Thymus (tissue), 11 donors: ENCODE data around the gene EPHA3. TPM values are rescaled to one million over a fixed set of nuclear protein-coding genes. Genes with fewer than 3 reads are reported as not detected.
"Not testable (repeated sequence)": the region's sequence is repeated elsewhere in the genome, so short reads cannot be mapped to it uniquely, and the experiment has no call there.

ENCODE experiments used
- DNase-seq, 9 donors: peaks; one replicate each; pipeline ENCODE4 v3.0.0-alpha.2; 2013; ENCODE audit warnings: low spot score in 9 of 9, low read depth in 6 of 9, missing footprints in 1 of 9
- H3K27ac ChIP-seq, 2 donors: one replicate each; pipeline ENCODE4 v1.5.1; 2013; ENCODE audit warnings: control low read depth in 1 of 2, low read depth in 1 of 2, low read length in 1 of 2, mild to moderate bottlenecking in 1 of 2, moderate library complexity in 1 of 2
- H3K27me3 ChIP-seq, 2 donors: one replicate each; pipeline ENCODE4 v1.5.1; 2013; ENCODE audit warnings: low read length in 1 of 2; ENCODE audit not compliant: control insufficient read depth in 2 of 2, insufficient read depth in 1 of 2
- H3K36me3 ChIP-seq, 2 donors: one replicate each; pipeline ENCODE4 v1.5.1; 2013; ENCODE audit warnings: low read length in 1 of 2, mild to moderate bottlenecking in 1 of 2, moderate library complexity in 1 of 2; ENCODE audit not compliant: control insufficient read depth in 2 of 2, insufficient read depth in 2 of 2
- H3K4me1 ChIP-seq, 2 donors: one replicate each; pipeline ENCODE4 v1.5.1; 2013; ENCODE audit warnings: low read length in 2 of 2; ENCODE audit not compliant: control insufficient read depth in 2 of 2, insufficient read depth in 2 of 2
- H3K4me3 ChIP-seq, 2 donors: one replicate each; pipeline ENCODE4 v1.5.1; 2013; ENCODE audit warnings: low read length in 2 of 2, control low read depth in 1 of 2, mild to moderate bottlenecking in 1 of 2
- H3K9me3 ChIP-seq, 2 donors: one replicate each; pipeline ENCODE4 v1.5.1; 2013; ENCODE audit warnings: low read length in 1 of 2, mild to moderate bottlenecking in 1 of 2; ENCODE audit not compliant: control insufficient read depth in 2 of 2, insufficient read depth in 1 of 2
- WGBS: extraction: QIAGEN DNeasy Blood & Tissue Kit; methylation state at CpG from one replicate; pipeline ENCODE4 v1.1.7; 2013; 5-methylcytosine and 5-hydroxymethylcytosine counted together
- polyA plus RNA-seq: library from polyadenylated mRNA; stranded (reverse); fragments of 200-250 nt; gene quantifications from one replicate; pipeline ENCODE4 v1.2.3, GENCODE V29; 2013
- total RNA-seq: library from RNA; stranded (reverse); fragments of 120-200 nt; gene quantifications from one replicate; pipeline ENCODE4 v1.2.4, GENCODE V29; 2013
- donor health status: healthy.

EPHA3 gene
- total and polyA plus RNA-seq, 2 donors = 0.73 to 1.9 TPM

GRCh38 chr3:89335693-89336092 lies 228.3 kb downstream of the EPHA3 start:
- H3K27me3 ChIP-seq = no peaks in the 10 kb centered on the region
- no peaks in the 10 kb centered on the region for H3K36me3 ChIP-seq
- H3K27ac ChIP-seq = no peak overlapping the region
- H3K9me3 ChIP-seq = peaks cover 0 to 3% of the 10 kb centered on the region in 2 donors
- no peaks in the 10 kb centered on the region for H3K4me1 ChIP-seq
- no peak overlapping the region for H3K4me3 ChIP-seq
- DNase-seq = no peak
- WGBS = 86% methylated on average over 2 of the region's 2 CpGs

GRCh38 chr3:89340408-89340807 lies 233.0 kb downstream of the EPHA3 start:
- Histone ChIP-seq H3K4me3 (no peak overlapping the region), H3K27me3 (no peaks in the 10 kb centered on the region), H3K9me3 (peaks cover 0 to 3% of the 10 kb centered on the region in 2 donors), H3K36me3 (no peaks in the 10 kb centered on the region), H3K4me1 (no peaks in the 10 kb centered on the region), H3K27ac (no peak overlapping the region)
- no peak for DNase-seq
- 90% methylated on average over 2 of the region's 2 CpGs for WGBS

GRCh38 chr3:89344076-89344475 lies 236.7 kb downstream of the EPHA3 start:
- H3K4me1 ChIP-seq = no peaks in the 10 kb centered on the region
- no peak for DNase-seq
- H3K36me3 ChIP-seq = no peaks in the 10 kb centered on the region
- H3K27me3 ChIP-seq = no peaks in the 10 kb centered on the region
- H3K9me3 ChIP-seq = peaks cover 0 to under 1% of the 10 kb centered on the region in 2 donors
- H3K4me3 ChIP-seq = no peak overlapping the region
- H3K27ac ChIP-seq = no peak overlapping the region

GRCh38 chr3:89350935-89351334 lies 243.5 kb downstream of the EPHA3 start:
- not testable (repeated sequence) for H3K4me3 ChIP-seq

GRCh38 chr3:89353465-89353864 lies 246.0 kb downstream of the EPHA3 start:
- H3K27me3 ChIP-seq = no peaks in the 10 kb centered on the region
- no peak overlapping the region for H3K4me3 ChIP-seq
- H3K4me1 ChIP-seq = no peaks in the 10 kb centered on the region
- H3K9me3 ChIP-seq = no peaks in the 10 kb centered on the region
- 94% methylated on average over 2 of the region's 2 CpGs for WGBS
- H3K27ac ChIP-seq = no peak overlapping the region
- DNase-seq = no peak
- no peaks in the 10 kb centered on the region for H3K36me3 ChIP-seq

More at GRCh38 chr3:89350935-89351334, 243.5 kb downstream of the EPHA3 start:
- WGBS = 88% methylated on average over 6 of the region's 12 CpGs
- H3K4me1 ChIP-seq, DNase-seq, H3K27ac ChIP-seq, H3K9me3 ChIP-seq, H3K27me3 ChIP-seq, H3K36me3 ChIP-seq: not testable (repeated sequence)

- no peaks in the 10 kb centered on the region for H3K9me3 ChIP-seq
- no peak overlapping the region for H3K27ac ChIP-seq
- H3K4me1 ChIP-seq = no peaks in the 10 kb centered on the region
- no peaks in the 10 kb centered on the region for H3K36me3 ChIP-seq
- no peak overlapping the region for H3K4me3 ChIP-seq
- H3K27me3 ChIP-seq = no peaks in the 10 kb centered on the region
- no peak for DNase-seq
These were observed 250.9 kb downstream of the EPHA3 start for GRCh38 chr3:89358281-89358680.

GRCh38 chr3:89360156-89360555 lies 252.7 kb downstream of the EPHA3 start:
- Histone ChIP-seq H3K4me1 (no peaks in the 10 kb centered on the region), H3K27ac (no peak overlapping the region), H3K4me3 (no peak overlapping the region), H3K9me3 (no peaks in the 10 kb centered on the region), H3K27me3 (no peaks in the 10 kb centered on the region), H3K36me3 (no peaks in the 10 kb centered on the region)
- 94% methylated on average over 1 of the region's 1 CpG for WGBS
- no peak for DNase-seq

GRCh38 chr3:89362496-89362895 lies 255.1 kb downstream of the EPHA3 start:
- H3K9me3 ChIP-seq = no peaks in the 10 kb centered on the region
- no peak for DNase-seq
- no peak overlapping the region for H3K4me3 ChIP-seq
- H3K36me3 ChIP-seq = no peaks in the 10 kb centered on the region
- no peaks in the 10 kb centered on the region for H3K4me1 ChIP-seq
- no peak overlapping the region for H3K27ac ChIP-seq
- 83% methylated on average over 1 of the region's 1 CpG for WGBS
- no peaks in the 10 kb centered on the region for H3K27me3 ChIP-seq

- H3K4me1 ChIP-seq = no peaks in the 10 kb centered on the region
- WGBS = 88% methylated on average over 3 of the region's 3 CpGs
- no peak overlapping the region for H3K27ac ChIP-seq
These were observed 255.8 kb downstream of the EPHA3 start for GRCh38 chr3:89363171-89363570.

GRCh38 chr3:89364314-89364713 lies 256.9 kb downstream of the EPHA3 start:
- H3K4me3 ChIP-seq = no peak overlapping the region
- no peaks in the 10 kb centered on the region for H3K27me3 ChIP-seq
- H3K27ac ChIP-seq = no peak overlapping the region
- DNase-seq = no peak
- no peaks in the 10 kb centered on the region for H3K4me1 ChIP-seq
- no peaks in the 10 kb centered on the region for H3K9me3 ChIP-seq
- H3K36me3 ChIP-seq = no peaks in the 10 kb centered on the region

More at GRCh38 chr3:89363171-89363570, 255.8 kb downstream of the EPHA3 start:
- no peak for DNase-seq
- no peaks in the 10 kb centered on the region for H3K9me3 ChIP-seq
- no peaks in the 10 kb centered on the region for H3K27me3 ChIP-seq
- H3K36me3 ChIP-seq = no peaks in the 10 kb centered on the region
- no peak overlapping the region for H3K4me3 ChIP-seq
